GM08714 (cell line): Measurements from ENCODE around the gene DUSP9.

Experiments used
- H3K4me3 ChIP-seq: fragments of 200-500 bp; sonication (Bioruptor generic); 2 replicates; pipeline ENCODE4 v1.5.1; 2014; ENCODE audit warnings: mild to moderate bottlenecking, low read length, inconsistent platforms
- ZNF274 ChIP-seq: IDR thresholded peaks from 2 replicates; pipeline ENCODE4 v1.6.1; 2012; ENCODE audit warnings: mild to moderate bottlenecking, low read depth, low read length

The DUSP9 gene

GRCh38 chrX:153662266-153662665, 15.3 kb downstream of the DUSP9 start:
- no peak overlapping the region for H3K4me3 ChIP-seq
- TF ChIP-seq ZNF274 = no peak

DNA sequence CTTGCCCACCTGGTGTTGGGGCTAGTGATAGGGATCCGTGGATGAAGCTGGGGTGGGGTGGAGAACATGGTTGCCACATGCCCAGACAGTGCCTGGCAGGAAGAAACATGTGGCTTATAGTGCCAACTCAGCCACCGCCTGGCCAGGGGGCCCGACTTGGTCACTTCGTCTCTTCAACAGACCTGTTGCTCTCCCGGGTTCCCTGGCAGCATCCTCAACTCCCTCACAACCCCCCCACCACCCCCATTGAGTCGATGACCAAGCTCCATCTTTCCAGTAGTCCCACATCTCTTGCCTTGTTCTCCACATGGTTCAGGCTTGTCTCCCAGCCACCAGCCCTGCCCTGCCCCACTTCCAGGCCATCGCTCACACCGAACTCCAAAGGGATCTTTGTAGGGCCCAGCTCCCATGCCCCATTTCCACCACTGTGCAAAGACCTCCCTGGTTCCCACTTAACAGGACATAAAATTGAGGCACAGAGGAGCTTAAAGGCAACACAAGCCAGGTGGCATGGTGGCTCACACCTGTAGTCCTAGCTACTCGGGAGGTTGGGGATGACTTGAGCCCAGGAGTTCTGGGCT, 18.8 kb downstream of the DUSP9 start:
- TF ChIP-seq ZNF274 = no peak

GRCh38 chrX:153667281-153667955, 20.4 kb downstream of the DUSP9 start:
- H3K4me3 ChIP-seq = no peak overlapping the region
- TF ChIP-seq ZNF274 = no peak

More for the DNA sequence above, 18.8 kb downstream of the DUSP9 start:
- H3K4me3 ChIP-seq = no peak overlapping the region

DNA sequence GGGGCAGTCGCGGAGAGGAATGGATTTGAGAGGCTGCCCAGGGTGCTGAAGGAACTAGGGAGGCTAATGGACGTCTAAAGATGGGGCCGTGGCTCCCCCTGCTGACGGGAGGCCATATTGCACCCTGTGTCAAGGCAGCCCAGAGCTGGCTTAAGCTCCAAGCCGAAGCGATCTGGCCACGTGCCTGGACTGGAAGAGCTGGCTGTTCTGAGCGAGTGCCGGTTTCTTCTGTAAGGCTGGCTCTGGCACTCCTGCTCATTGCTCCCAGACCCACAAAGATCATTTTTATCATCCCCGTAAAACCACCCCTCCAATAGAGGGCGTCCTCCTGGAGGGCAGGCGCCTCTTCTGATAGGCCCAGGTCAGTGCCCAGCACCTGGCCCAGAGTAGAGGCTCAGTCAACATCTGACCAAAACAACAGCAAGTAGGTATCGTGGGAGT, 21.0 kb downstream of the DUSP9 start:
- no peak overlapping the region for H3K4me3 ChIP-seq
- no peak for TF ChIP-seq ZNF274

DNA sequence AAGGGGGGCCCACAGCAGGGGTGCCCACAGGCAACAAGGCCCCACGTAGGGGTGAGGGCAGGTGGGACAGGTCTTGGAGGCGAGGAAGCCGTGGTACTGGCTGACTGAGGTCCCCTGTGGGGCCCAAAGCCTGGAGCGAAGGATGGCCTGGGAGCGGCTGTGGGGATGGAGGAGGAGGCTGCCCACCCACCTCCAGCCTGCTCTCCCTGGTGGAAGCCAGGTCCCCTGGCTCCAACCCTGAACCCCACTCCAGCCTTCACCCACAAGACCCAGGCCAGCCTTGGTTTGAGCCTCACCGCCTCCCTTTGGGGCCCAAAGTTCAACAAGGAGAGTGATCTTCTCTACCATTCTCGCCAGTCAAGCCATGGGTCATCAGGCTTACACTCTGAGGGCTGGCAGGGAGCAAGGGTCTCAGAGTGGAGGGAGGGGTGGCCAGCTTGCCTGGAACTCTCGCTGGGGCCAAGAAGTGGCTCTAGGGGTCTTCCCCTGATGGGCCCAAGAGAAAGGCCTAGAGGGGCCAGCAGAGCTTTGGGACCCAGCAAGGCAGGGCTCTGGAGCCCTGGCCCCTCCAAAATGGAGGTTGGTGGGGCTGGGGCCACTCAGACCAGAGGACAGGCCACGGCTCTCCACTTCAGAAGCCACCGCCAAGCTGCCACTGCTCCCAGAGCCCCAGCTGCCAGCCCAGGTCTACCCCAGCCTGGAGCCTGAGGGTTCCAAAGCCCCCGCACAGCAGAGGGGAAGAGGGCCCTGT, 21.6 kb downstream of the DUSP9 start:
- H3K4me3 ChIP-seq = no peak overlapping the region
- no peak for TF ChIP-seq ZNF274

- TF ChIP-seq ZNF274 = no peak
- no peak overlapping the region for H3K4me3 ChIP-seq
Measured at GRCh38 chrX:153669174-153669890, 22.3 kb downstream of the DUSP9 start.

GRCh38 chrX:153669901-153670731, 23.1 kb downstream of the DUSP9 start:
- H3K4me3 ChIP-seq = no peak overlapping the region
- TF ChIP-seq ZNF274 = no peak

DNA sequence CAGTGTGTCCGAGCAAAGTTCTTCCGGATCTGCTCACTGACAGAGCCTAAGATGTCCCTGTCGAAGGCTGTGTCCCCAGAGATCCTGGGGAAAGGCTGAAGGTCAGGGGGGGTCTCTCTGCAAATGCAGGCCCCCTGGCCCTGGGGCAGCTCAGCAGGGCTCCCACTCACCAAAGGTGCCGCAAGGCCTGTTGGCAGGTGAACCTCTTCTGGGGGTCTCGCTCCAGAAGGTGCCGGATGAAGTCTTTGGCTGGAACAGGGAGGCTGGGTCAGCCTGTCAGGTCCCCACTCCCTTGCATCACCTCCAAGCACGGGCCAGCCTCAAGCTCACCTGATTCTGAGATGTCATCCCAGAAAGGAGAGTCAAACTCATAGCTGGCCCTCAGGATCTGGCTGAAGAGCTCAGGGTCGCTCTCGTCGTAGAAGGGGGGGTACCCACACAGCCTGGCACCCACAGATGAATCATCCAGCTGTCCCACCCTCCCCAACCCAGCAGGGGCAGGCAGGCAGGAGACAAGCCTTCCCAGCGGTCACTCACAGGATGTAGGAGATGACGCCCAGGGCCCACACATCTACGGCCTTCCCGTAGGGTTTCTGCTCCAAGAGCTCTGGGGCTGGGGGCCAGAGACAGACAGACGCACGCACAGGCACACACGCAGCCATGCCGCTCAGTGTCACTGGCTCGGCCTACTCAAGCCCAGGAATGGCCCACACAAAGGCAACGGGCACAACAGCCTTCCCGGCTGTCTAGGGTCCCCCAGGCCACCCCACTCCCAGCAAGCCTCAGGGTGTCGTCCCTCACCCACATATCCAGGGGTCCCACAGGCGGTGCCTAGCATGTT, 24.0 kb downstream of the DUSP9 start:
- TF ChIP-seq ZNF274 = no peak
- H3K4me3 ChIP-seq = no peak overlapping the region

- H3K4me3 ChIP-seq = no peak overlapping the region
- TF ChIP-seq ZNF274 = no peak
Measured at GRCh38 chrX:153671589-153672530, 24.9 kb downstream of the DUSP9 start.

DNA sequence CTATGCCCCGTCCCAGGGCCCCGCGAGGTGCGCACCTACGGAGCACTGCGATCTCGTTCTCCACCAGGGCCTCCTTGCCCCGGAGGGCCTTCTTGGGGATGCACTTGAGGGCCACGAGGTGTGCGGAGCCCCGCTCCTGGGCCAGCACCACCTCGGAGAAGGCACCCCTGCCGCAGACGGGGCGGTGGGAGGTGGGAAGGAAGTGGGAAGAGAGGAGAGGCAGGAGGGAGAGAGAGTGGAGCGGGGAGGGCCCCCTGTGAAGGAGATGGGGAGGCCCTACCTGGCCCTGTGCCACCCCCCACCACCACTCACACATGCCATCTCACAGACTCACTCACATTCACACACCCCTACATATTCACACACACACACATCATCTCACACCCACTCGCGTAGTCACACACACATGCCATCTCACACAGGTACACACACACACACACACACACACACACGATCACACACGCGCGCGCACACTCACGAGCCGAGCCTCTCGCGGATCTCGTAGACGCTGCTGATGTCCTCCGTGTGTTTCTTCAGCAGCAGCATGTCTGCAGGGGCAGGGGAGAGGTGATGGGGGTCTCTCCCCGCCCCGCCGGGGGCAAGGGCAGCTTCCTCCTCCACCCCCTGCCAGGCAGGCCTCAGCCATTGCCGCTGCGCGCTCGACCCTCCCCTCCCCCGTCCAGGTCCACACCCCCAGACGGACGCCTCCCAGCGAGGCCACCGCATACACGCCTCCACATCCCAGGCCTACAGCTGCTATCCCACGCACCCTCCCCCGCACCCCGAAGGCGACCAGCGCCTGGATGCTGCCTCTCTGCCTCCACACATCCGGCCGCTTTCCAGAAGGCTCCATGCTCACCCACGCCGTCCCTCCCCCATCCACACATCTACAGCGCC, 25.8 kb downstream of the DUSP9 start:
- TF ChIP-seq ZNF274 = no peak
- H3K4me3 ChIP-seq = no peak overlapping the region
